Measurements from ENCODE around the gene BCAR1.
"Not testable (repeated sequence)": the region's sequence is repeated elsewhere in the genome, so short reads cannot be mapped to it uniquely, and the experiment has no call there.

BCAR1 gene

DNA sequence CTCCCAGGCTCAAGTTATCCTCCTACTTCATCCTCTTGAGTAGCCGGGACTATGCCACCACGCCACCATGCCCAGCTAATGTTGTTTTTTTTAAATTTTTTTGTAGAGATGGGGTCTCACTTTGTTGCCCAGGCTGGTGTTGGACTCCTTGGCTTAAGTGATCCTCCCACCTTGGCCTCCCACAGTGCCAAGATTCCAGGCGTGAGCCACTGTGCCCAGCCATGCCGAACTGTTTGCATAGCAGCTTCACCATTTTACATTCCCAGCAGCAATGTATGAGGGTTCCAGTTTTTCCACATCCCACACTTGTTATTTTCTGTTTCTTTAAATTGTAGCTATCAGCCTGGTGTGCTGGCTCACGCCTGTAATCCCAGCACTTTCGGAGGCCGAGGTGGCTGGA, 34.8 kb downstream of the BCAR1 start:
- no peak for DNase-seq
- in situ Hi-C loops (cut with HindIII; ENCODE audit: low pct_ligation_motif_present, low pct_unique_long_range_greater_than_20kb, low sequenced_read_pairs) = no loop called here

DNA sequence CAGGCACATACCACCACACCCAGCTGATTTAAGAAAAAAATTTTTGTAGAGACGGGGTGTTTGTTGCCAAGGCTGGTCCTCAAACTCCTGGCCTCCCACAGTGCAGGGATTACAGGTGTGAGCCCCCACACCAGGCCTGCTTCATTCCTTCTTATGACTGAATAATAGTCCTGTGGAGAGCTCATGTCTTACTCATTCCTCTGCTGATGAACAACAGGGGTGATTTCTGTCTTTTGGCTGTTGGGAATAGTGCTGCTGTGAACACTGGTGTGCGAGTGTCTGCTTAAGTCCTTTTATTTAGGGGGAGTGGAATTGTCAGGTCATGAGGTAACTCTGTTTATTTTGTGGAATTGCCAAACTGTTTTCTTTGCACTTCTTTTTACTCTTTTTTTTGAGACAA, 35.3 kb downstream of the BCAR1 start:
- in situ Hi-C loops (cut with HindIII; ENCODE audit: low pct_ligation_motif_present, low pct_unique_long_range_greater_than_20kb, low sequenced_read_pairs) = no loop called here
- no peak for DNase-seq

DNA sequence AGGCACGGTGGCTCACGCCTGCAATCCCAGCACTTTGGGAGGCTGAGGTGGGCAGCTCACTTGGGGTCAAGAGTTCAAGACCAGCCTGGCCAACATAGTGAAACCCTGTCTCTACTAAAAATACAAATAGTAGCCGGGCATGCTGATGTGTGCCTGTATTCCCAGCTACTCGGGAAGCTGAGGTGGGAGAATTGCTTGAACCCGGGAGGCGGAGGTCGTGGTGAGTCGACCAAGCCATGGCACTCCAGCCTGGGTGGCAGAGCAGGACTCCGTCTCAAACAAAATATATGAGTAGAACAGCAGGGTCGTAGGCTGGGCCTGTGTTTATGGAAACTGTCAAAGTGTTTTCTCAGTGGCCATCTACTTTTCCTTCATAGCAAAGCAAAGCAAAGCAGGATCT, 40.1 kb downstream of the BCAR1 start:
- DNase-seq; in situ Hi-C loops (cut with HindIII; ENCODE audit: low pct_ligation_motif_present, low pct_unique_long_range_greater_than_20kb, low sequenced_read_pairs): not testable (repeated sequence)

DNA sequence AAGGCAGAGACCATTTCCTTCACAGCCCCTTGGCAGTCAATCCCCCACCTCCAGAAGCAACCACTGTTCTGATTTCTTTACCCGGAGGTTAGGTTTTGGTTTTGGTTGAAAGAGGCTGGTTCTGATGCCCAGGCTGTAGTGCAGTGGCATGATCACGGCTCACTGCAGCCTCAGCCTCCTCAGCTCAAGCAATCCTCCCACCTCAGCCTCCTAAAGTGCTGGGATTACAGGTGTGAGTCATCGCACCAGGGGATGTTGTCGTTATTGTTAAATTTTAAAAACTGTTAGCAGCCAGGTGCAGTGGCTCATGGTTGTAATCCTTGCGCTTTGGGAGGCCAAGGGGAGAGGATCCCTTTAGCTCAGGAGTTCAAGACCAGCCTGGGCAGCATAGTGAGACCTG, 41.5 kb downstream of the BCAR1 start:
- in situ Hi-C loops (cut with HindIII; ENCODE audit: low pct_ligation_motif_present, low pct_unique_long_range_greater_than_20kb, low sequenced_read_pairs) = no loop called here
- no peak for DNase-seq

DNA sequence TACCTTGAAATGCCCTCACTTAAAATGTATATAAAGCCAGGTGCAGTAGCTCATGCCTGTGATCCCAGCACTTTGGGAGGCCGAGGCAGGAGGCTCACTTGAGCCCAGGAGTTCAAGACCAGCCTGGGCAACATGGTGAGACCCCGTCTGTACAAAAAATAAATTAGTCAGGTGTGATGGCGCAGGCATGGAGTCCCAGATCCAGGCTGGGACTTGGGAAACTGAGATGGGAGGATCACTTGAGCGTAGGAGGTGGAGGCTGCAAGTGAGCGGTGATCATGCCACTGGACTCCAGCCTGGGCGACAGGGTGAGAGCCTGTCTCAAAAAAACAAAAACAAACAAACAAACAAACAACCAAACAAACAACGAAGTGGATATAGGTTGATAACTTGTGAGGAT, 41.9 kb downstream of the BCAR1 start:
- in situ Hi-C loops (cut with HindIII; ENCODE audit: low pct_ligation_motif_present, low pct_unique_long_range_greater_than_20kb, low sequenced_read_pairs); DNase-seq: not testable (repeated sequence)

DNA sequence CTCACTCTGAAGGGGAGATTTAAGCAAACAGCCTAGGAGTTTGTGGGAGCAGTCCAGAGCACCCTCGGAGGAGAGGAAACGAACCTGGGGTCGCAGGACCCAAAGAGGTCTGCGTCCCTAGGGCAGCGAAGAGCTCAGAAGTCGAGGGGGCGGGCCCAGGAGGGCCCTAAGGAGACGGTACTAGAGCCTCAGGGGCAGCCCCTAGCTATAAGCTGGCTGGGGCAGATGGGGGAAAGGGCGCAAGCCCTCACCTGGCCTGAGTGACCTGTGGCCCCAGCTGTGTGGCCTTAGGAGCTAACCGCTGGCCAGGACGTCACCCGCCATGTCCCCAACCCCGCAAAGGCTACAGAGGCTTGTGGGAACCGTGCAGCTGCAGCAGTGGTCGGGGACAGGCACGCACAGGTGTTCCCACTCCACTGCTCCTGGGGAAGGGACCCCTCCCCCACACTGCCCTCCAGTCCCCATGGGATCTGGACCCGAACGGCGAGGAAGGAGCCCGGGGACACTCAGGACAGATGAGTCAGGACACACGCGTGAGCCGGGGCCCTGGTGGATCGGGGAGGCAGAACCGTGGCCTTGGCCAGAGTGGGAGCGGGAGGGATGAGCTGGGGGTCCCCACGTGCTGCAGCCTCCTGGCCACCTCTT, 42.4 kb downstream of the BCAR1 start:
- no peak for DNase-seq
- in situ Hi-C loops (cut with HindIII; ENCODE audit: low pct_ligation_motif_present, low pct_unique_long_range_greater_than_20kb, low sequenced_read_pairs) = no loop called here

- no peak for DNase-seq
These were observed 43.1 kb downstream of the BCAR1 start for GRCh38 chr16:75208242-75208825.

DNA sequence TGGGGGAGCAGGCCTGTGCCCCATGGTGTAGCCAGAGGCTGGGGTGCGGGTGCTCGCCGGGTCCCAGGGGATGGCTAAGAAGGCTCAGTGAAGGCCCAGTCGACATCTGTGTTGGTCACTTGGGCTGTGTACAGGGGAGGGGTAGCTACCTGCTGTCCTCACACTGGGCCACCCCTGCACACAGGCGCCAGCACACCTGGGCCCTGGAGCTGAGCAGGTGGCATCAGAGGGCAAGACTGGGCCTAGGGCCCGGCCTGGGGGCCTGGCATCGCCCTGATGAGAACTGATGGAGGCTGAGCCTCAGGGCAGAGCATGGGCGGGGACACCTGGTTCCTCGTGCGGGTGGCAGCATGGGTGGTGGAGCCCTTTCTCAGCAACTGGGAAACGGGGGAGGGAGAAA, 43.6 kb downstream of the BCAR1 start:
- DNase-seq = no peak
- in situ Hi-C loops (cut with HindIII; ENCODE audit: low pct_ligation_motif_present, low pct_unique_long_range_greater_than_20kb, low sequenced_read_pairs) = no loop called here

More at GRCh38 chr16:75208242-75208825, 43.1 kb downstream of the BCAR1 start:
- in situ Hi-C loops (cut with HindIII; ENCODE audit: low pct_ligation_motif_present, low pct_unique_long_range_greater_than_20kb, low sequenced_read_pairs) = no loop called here

DNA sequence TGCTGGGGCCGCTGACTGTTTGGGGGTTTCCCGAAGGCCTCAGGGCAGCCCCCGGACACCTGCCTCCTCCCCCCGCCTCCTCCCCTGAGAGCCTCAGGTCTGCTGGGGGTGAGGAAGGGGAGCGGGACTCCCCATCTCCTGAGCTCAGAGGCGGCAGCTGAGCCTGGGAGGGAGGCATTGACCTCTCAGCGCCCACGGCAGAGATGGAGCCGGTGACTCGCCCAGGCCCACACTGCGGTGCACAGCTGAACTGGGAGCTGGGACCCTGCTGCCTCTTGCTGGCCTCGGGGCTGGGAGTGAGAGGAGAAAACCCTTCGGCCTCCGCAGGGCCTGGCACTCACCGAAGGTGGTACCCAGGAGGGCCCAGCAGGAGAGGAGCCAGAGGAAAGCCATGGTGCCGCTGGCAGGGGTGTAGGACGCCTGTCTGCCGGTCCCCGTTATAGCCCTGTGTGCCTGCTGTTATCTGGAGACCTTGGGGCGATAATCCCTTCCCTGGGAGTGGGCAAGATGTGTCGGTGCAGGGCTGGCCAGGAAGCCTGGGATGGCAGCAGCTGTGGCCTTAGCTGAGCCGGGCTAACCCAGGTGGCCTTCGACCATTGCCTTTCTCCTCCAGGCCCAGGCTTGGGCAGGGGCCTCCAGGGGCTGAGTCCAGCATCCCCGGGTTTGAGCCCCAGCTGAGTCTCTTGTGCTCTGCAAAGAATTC, 44.5 kb downstream of the BCAR1 start, which contains the start of gene CTRB2:
Gene CTRB2, minus strand, starts transcription at position 413 of the 703 bp plus-strand sequence. Its CDS starts 20 bp downstream, at position 393.
- DNase-seq = no peak
- in situ Hi-C loops (cut with HindIII; ENCODE audit: low pct_ligation_motif_present, low pct_unique_long_range_greater_than_20kb, low sequenced_read_pairs) = no loop called here

GRCh38 chr16:75205961-75206748, 45.3 kb downstream of the BCAR1 start:
- DNase-seq; in situ Hi-C loops (cut with HindIII; ENCODE audit: low pct_ligation_motif_present, low pct_unique_long_range_greater_than_20kb, low sequenced_read_pairs): not testable (repeated sequence)

DNA sequence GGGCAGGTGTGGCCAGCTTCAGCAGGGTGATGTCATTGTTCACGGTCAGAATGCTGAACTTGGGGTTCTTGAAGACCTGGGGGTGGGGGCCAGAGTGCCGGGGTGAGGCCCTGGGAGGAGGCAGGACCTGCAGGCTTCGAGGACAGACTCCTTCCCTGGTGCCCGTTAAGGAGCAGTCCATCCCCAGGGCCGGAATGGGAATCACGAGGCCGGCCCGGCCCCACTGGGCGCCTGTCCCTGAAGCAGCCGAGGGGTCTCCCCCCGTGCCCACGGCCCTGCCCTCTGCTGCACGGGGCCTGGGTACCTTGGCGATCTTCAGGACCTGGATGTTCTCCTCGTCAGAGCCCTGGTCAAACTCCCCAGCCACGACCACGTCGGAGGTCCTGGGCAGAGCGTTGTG, 46.0 kb downstream of the BCAR1 start:
- DNase-seq; in situ Hi-C loops (cut with HindIII; ENCODE audit: low pct_ligation_motif_present, low pct_unique_long_range_greater_than_20kb, low sequenced_read_pairs): not testable (repeated sequence)

DNA sequence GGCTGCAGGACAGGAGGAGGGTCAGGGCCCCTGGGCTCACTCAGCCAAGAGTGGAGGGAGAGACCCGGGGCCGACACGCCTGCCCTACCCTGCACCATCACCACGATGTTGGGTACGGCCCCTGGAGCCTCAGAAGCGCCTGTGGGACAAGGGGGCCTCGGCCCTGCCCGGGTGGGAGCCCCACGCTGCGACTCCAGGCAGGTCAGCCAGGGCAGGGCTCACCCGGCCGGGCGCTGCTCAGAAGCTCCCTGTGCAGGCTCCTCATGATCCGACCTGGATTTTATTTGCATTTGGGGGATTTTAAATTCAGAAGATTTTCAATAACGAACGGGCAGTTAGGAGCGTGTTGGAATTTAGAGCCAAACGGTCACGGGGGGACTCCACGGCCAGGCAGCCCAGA, 46.5 kb downstream of the BCAR1 start:
- DNase-seq; in situ Hi-C loops (cut with HindIII; ENCODE audit: low pct_ligation_motif_present, low pct_unique_long_range_greater_than_20kb, low sequenced_read_pairs): not testable (repeated sequence)

GRCh38 chr16:75204410-75204758, 47.0 kb downstream of the BCAR1 start:
- DNase-seq = no peak
- in situ Hi-C loops (cut with HindIII; ENCODE audit: low pct_ligation_motif_present, low pct_unique_long_range_greater_than_20kb, low sequenced_read_pairs) = no loop called here

GRCh38 chr16:75203667-75204409, 47.6 kb downstream of the BCAR1 start:
- in situ Hi-C loops (cut with HindIII; ENCODE audit: low pct_ligation_motif_present, low pct_unique_long_range_greater_than_20kb, low sequenced_read_pairs) = no loop called here

DNA sequence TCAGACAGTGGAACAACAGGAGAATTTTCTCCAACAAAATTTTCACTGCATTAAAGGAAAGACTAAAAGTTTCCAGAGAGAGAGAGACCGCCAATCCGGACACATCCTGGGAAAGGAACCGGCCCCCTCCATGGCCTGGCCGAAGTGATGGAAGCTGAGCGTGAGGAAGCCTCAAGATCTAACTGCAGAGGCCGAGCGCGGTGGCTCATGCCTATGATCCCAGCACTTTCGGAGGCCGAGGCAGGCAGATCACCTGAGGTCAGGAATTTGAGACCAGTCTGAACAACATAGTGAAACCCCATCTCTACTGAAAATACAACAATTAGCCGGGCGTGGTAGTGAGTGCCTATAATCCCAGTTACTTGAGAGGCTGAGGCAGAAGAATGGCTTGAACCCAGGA, 48.3 kb downstream of the BCAR1 start:
- in situ Hi-C loops (cut with HindIII; ENCODE audit: low pct_ligation_motif_present, low pct_unique_long_range_greater_than_20kb, low sequenced_read_pairs) = no loop called here
- DNase-seq = no peak

More at GRCh38 chr16:75203667-75204409, 47.6 kb downstream of the BCAR1 start:
- DNase-seq = no peak

- DNase-seq = no peak
- in situ Hi-C loops (cut with HindIII; ENCODE audit: low pct_ligation_motif_present, low pct_unique_long_range_greater_than_20kb, low sequenced_read_pairs) = no loop called here
These were observed 49.3 kb downstream of the BCAR1 start for GRCh38 chr16:75202069-75202590.

GRCh38 chr16:75198135-75198600, 53.3 kb downstream of the BCAR1 start:
- in situ Hi-C loops (cut with HindIII; ENCODE audit: low pct_ligation_motif_present, low pct_unique_long_range_greater_than_20kb, low sequenced_read_pairs) = no loop called here
- no peak for DNase-seq

DNA sequence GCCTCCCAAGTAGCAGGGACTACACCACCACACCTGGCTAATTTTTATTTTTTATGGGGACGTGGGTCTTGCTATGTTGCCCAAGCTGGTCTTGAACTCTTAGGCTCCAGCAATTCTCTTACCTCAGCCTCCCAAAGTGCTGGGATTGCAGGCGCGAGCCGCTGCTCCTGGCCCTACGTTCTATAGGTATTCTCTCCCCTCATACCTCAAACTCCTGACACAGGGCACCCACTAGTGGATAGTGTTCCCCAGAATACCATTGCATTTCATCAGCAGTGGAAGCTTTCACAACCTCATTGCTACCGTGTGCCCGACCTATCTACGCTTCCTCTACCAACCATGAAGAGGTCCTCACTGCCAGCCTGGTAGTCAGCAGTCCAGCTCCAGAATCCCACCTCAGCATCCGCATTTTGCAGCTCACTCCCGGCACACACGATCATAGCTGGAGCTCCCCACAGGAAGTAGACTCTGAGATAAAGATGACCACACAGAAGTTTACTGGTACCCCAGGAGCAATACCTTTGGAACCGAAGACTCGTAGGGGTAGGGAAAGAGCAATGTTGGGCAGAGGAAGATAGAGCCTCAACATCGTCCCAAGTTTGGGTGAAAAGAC, 53.8 kb downstream of the BCAR1 start:
- in situ Hi-C loops (cut with HindIII; ENCODE audit: low pct_ligation_motif_present, low pct_unique_long_range_greater_than_20kb, low sequenced_read_pairs) = no loop called here
- DNase-seq = no peak
